B cell (primary cell): ENCODE measurements around the gene CDHR1. TPM values are rescaled to one million over a fixed set of nuclear protein-coding genes. Genes with fewer than 3 reads are reported as not detected.
A peak's percentile ranks its signal among the peaks of the same experiment; 100 is the strongest.

Source experiments
- ATAC-seq: fragments of 200-7000 bp; cut with Tn5 transposase; one replicate; pipeline ENCODE4 v1.10.0; 2021; ENCODE audit warnings: low read depth, mild to moderate bottlenecking, moderate number of reproducible peaks, moderate library complexity
- CTCF ChIA-PET: fragments of 350-600 bp; sonication (Branson Sonifier 250); formaldehyde crosslinking; loops from one replicate; lab custom pipeline; 2021; ENCODE audit warnings: antibody characterized with exemption, inconsistent platforms; lab: Charles Lee
- POLR2A ChIA-PET: fragments of 350-600 bp; sonication (Branson Sonifier 250); formaldehyde crosslinking; loops from one replicate; lab custom pipeline; 2021; ENCODE audit warnings: antibody characterized with exemption; lab: Charles Lee
- DNase-seq: peaks from one replicate; pipeline ENCODE4 v3.0.0; 2013
- H2AFZ ChIP-seq: 2 replicates; pipeline ENCODE4 v1.6.1; 2012; ENCODE audit warnings: mild to moderate bottlenecking, low read depth, low read length; ENCODE audit not compliant: insufficient read depth, poor library complexity, severe bottlenecking
- H3K27ac ChIP-seq, 2 donors: 1 replicate in 1 of 2; 2 replicates in 1 of 2; pipeline ENCODE4 v1.5.1; 2012 to 2013; ENCODE audit warnings: low read length in 2 of 2, mild to moderate bottlenecking in 2 of 2, moderate library complexity in 1 of 2
- H3K27me3 ChIP-seq, 4 experiments: fragments of 200-600 bp in 1 of 4; sonication (generic) in 1 of 4; replicated peaks in 1 of 4; 1 replicate in 2 of 4; 2 replicates in 2 of 4; pipeline versions ENCODE4 v1.6.1 to v1.7.0; 2013 to 2016; ENCODE audit warnings: low read length in 3 of 4, mild to moderate bottlenecking in 2 of 4, mixed read lengths in 1 of 4, moderate library complexity in 1 of 4; ENCODE audit not compliant: insufficient read depth in 4 of 4, control insufficient read depth in 3 of 4; ENCODE audit errors: control extremely low read depth in 1 of 4
- H3K36me3 ChIP-seq, 2 experiments: replicated peaks in 1 of 2; 1 replicate in 1 of 2; 2 replicates in 1 of 2; pipeline versions ENCODE4 v1.6.1 to v1.7.1; 2013; ENCODE audit warnings: low read length in 1 of 2; ENCODE audit not compliant: insufficient read depth in 2 of 2, control insufficient read depth in 1 of 2; ENCODE audit errors: control extremely low read depth in 1 of 2, extremely low read depth in 1 of 2
- H3K4me1 ChIP-seq, 2 donors: fragments of 200-600 bp in 1 of 2; sonication (generic) in 1 of 2; 1 replicate in 1 of 2; 2 replicates in 1 of 2; pipeline versions ENCODE4 v1.5.1 to v1.6.1; 2013 to 2017; ENCODE audit warnings: low read length in 2 of 2; ENCODE audit not compliant: control insufficient read depth in 2 of 2, insufficient read depth in 2 of 2
- H3K4me2 ChIP-seq: replicated peaks from 2 replicates; pipeline ENCODE3; 2012; ENCODE audit warnings: mild to moderate bottlenecking, low read depth, low read length; ENCODE audit not compliant: poor library complexity, severe bottlenecking
- H3K4me3 ChIP-seq, 5 experiments: fragments of 200-600 bp in 1 of 5; sonication (generic) in 1 of 5; 1 replicate in 3 of 5; 2 replicates in 2 of 5; pipeline versions ENCODE4 v1.5.1 to v1.7.0; 2011 to 2016; ENCODE audit warnings: low read length in 4 of 5, mild to moderate bottlenecking in 4 of 5, low read depth in 2 of 5, control low read depth in 1 of 5, moderate library complexity in 1 of 5; ENCODE audit not compliant: insufficient read depth in 1 of 5; ENCODE audit errors: control extremely low read depth in 1 of 5, extremely low read depth in 1 of 5
- H3K79me2 ChIP-seq: fragments of 200-600 bp; sonication (generic); one replicate; pipeline ENCODE4 v1.6.0; 2016; ENCODE audit warnings: low read length; ENCODE audit not compliant: control insufficient read depth, insufficient read depth
- H3K9ac ChIP-seq: fragments of 200-600 bp; sonication (generic); 2 replicates; pipeline ENCODE4 v1.6.1; 2017; ENCODE audit warnings: mild to moderate bottlenecking, low read length, moderate library complexity
- H3K9me3 ChIP-seq, 3 donors: one replicate each; pipeline versions ENCODE4 v1.6.1 to v1.7.1; 2013; ENCODE audit warnings: low read length in 2 of 3; ENCODE audit not compliant: control insufficient read depth in 2 of 3, insufficient read depth in 1 of 3; ENCODE audit errors: control extremely low read depth in 1 of 3
- H4K20me1 ChIP-seq: 2 replicates; pipeline ENCODE4 v1.6.0; 2012; ENCODE audit warnings: mild to moderate bottlenecking, low read length; ENCODE audit not compliant: insufficient read depth, control insufficient read depth, poor library complexity, severe bottlenecking
- H3K27ac Mint-ChIP-seq: one replicate; pipeline ENCODE4 v1.8.0; 2021; ENCODE audit warnings: mixed read lengths
- H3K27me3 Mint-ChIP-seq: one replicate; pipeline ENCODE4 v1.8.0; 2021; ENCODE audit warnings: mixed read lengths
- H3K4me1 Mint-ChIP-seq: one replicate; pipeline ENCODE4 v1.8.0; 2021; ENCODE audit warnings: mixed read lengths
- H3K4me3 Mint-ChIP-seq: one replicate; pipeline ENCODE4 v1.8.0; 2021; ENCODE audit warnings: mixed read lengths
- H3K9me3 Mint-ChIP-seq: one replicate; pipeline ENCODE4 v1.8.0; 2022; ENCODE audit warnings: mixed read lengths; ENCODE audit not compliant: insufficient read depth
- CTCF ChIP-seq: fragments of 200-600 bp; IDR thresholded peaks from one replicate; pipeline ENCODE4 v1.8.0; 2022; ENCODE audit warnings: antibody characterized with exemption, mild to moderate bottlenecking
- EZH2 ChIP-seq: IDR thresholded peaks from 2 replicates; pipeline ENCODE4 v1.6.1; 2012; ENCODE audit warnings: borderline replicate concordance, low read depth, mild to moderate bottlenecking, moderate library complexity, low read length; ENCODE audit not compliant: insufficient read depth, poor library complexity, severe bottlenecking
- WGBS: methylation state at CpG from one replicate; pipeline ENCODE4 v1.1.5; 2013; ENCODE audit warnings: missing lambda C conversion rate; ENCODE audit not compliant: insufficient coverage; 5-methylcytosine and 5-hydroxymethylcytosine counted together
- intact Hi-C: fragments of 100-400 bp; cut with micrococcal nuclease; formaldehyde crosslinking; loops from one replicate; pipeline ENCODE4 v1.10.0; 2022
- polyA plus RNA-seq: library from polyadenylated mRNA; depleted of rRNA; stranded (reverse); fragments of >200 nt; gene quantifications from 2 replicates; pipeline ENCODE4 v1.2.3, GENCODE V29; 2012
- total RNA-seq, 2 donors: library from RNA; stranded (reverse); fragments of 120-200 nt in 1 of 2; gene quantifications; 1 replicate in 1 of 2; 2 replicates in 1 of 2; pipeline versions ENCODE4 v1.2.3 to v1.2.4, GENCODE V29; 2013 to 2022

CDHR1 gene
- total and polyA plus RNA-seq, 2 donors (not counting 1 experiment from before 2014, with no cell fraction given), result 0.31 to 1.7 TPM

GRCh38 chr10:84156009-84156408 lies 38.3 kb upstream of the CDHR1 start:
- Histone ChIP-seq H3K36me3 (peaks cover 2 to 36% of the 10 kb centered on the region in 2 experiments), H4K20me1 (no peaks in the 10 kb centered on the region), H3K27me3 (no peaks in the 10 kb centered on the region), H3K4me3 (no peak overlapping the region), H3K79me2 (no peaks in the 10 kb centered on the region), H3K27ac (no peak overlapping the region), H3K4me2 (no peak overlapping the region), H3K9ac (no peak overlapping the region), H2AFZ (no peak overlapping the region), H3K4me1 (no peaks in the 10 kb centered on the region), H3K9me3 (no peaks in the 10 kb centered on the region)
- Mint-ChIP-seq H3K4me3 (no peak overlapping the region), H3K4me1 (peaks cover 16% of the 10 kb centered on the region), H3K27ac (no peak overlapping the region), H3K27me3 (no peaks in the 10 kb centered on the region), H3K9me3 (no peaks in the 10 kb centered on the region)
- no CpG with 5 or more reads among the region's 2 CpGs for WGBS
- POLR2A ChIA-PET, result interaction anchor here (0.7 kb wide), 1 partner anchor 11 kb away, joined by 4 read pairs; no protein-coding TSS in a partner anchor
- CTCF ChIA-PET, result interaction anchor here (0.7 to 6.6 kb wide), 5 partner anchors 8 to 52 kb away, joined by 3 to 34 read pairs (median 4); partner anchors contain the start of gene CDHR1
- ATAC-seq, result no peak
- intact Hi-C loops, result no loop called here
- TF ChIP-seq EZH2, result no peak
- no peak for DNase-seq

- 93% methylated on average over 6 of the region's 10 CpGs for WGBS
- peak; percentile 32 for DNase-seq
These were observed 37.6 kb upstream of the CDHR1 start for GRCh38 chr10:84156768-84157167.

More at GRCh38 chr10:84156768-84157167, 37.6 kb upstream of the CDHR1 start:
- TF ChIP-seq CTCF, result no peak
- no peak for TF ChIP-seq EZH2
- H3K36me3 ChIP-seq, result peaks cover 2 to 30% of the 10 kb centered on the region in 2 experiments
- Mint-ChIP-seq H3K27ac (peak overlapping the region; percentile 57), H3K9me3 (no peaks in the 10 kb centered on the region), H3K4me3 (peak overlapping the region; percentile 13), H3K4me1 (peaks cover 16% of the 10 kb centered on the region), H3K27me3 (no peaks in the 10 kb centered on the region)
- no peaks in the 10 kb centered on the region for H3K9me3 ChIP-seq
- no peak overlapping the region for H3K27ac ChIP-seq
- ATAC-seq, result peak; percentile 91
- H4K20me1 ChIP-seq, result no peaks in the 10 kb centered on the region
- no peak overlapping the region for H3K4me2 ChIP-seq
- H3K27me3 ChIP-seq, result no peaks in the 10 kb centered on the region
- CTCF ChIA-PET, result interaction anchor here (1.1 to 6.6 kb wide), 4 partner anchors 9 to 51 kb away, joined by 3 to 34 read pairs (median 4); partner anchors contain the start of gene CDHR1
- no peak overlapping the region for H3K9ac ChIP-seq
- H3K4me3 ChIP-seq, result no peak overlapping the region
- no peak overlapping the region for H2AFZ ChIP-seq
- intact Hi-C loops, result no loop called here
- H3K79me2 ChIP-seq, result no peaks in the 10 kb centered on the region
- POLR2A ChIA-PET, result no interaction called here
- H3K4me1 ChIP-seq, result no peaks in the 10 kb centered on the region
